Thoracic aorta (tissue), 2 donors: Measurements from ENCODE around the gene EFL1. TPM values are rescaled to one million over a fixed set of nuclear protein-coding genes. Genes with fewer than 3 reads are reported as not detected.
A peak's percentile ranks its signal among the peaks of the same experiment; 100 is the strongest.

Source experiments
- ATAC-seq: fragments of 150-250 bp; one replicate; pipeline ENCODE4 v1.8.0; 2017; ENCODE audit warnings: low read depth; ENCODE audit not compliant: insufficient number of reproducible peaks, low FRiP score
- DNase-seq: peaks from one replicate; pipeline ENCODE4 v3.0.0-alpha.2; 2020; ENCODE audit warnings: low spot score
- H3K27ac ChIP-seq, 2 donors: fragments of 200-600 bp; sonication (generic); 1 replicate in 1 of 2; 2 replicates in 1 of 2; pipeline ENCODE4 v1.5.1; 2016; ENCODE audit warnings: mild to moderate bottlenecking in 2 of 2, moderate library complexity in 2 of 2
- H3K27me3 ChIP-seq: fragments of 200-600 bp; sonication (generic); replicated peaks from 2 replicates; pipeline ENCODE4 v1.6.0; 2016; ENCODE audit warnings: mild to moderate bottlenecking; ENCODE audit not compliant: insufficient read depth
- H3K36me3 ChIP-seq: fragments of 200-600 bp; sonication (generic); one replicate; pipeline ENCODE4 v1.5.1; 2016
- H3K4me1 ChIP-seq, 2 donors: fragments of 200-600 bp; sonication (generic); 1 replicate in 1 of 2; 2 replicates in 1 of 2; pipeline versions ENCODE4 v1.5.1 to v1.6.0; 2016; ENCODE audit warnings: low read depth in 2 of 2, mild to moderate bottlenecking in 1 of 2; ENCODE audit not compliant: control insufficient read depth in 1 of 2
- H3K4me3 ChIP-seq: fragments of 200-600 bp; sonication (generic); 2 replicates; pipeline ENCODE4 v1.5.1; 2016; ENCODE audit warnings: mild to moderate bottlenecking
- H3K9me3 ChIP-seq: fragments of 200-600 bp; sonication (generic); 2 replicates; pipeline ENCODE4 v1.5.1; 2016
- total RNA-seq, 2 donors: library from RNA; depleted of rRNA; stranded (reverse); fragments of >200 nt; gene quantifications; one replicate each; pipeline versions ENCODE4 v1.1.0 to v1.2.3, GENCODE V29; 2016
- TF ChIP-seq, protein P1 (sequence below): fragments of 200-600 bp; sonication (generic); IDR thresholded peaks from one replicate; pipeline ENCODE4 v1.5.1; 2019; ENCODE audit warnings: antibody characterized with exemption

Gene EFL1
- total RNA-seq, 2 donors from 2014 or later: 9.2 to 20.2 TPM

DNA sequence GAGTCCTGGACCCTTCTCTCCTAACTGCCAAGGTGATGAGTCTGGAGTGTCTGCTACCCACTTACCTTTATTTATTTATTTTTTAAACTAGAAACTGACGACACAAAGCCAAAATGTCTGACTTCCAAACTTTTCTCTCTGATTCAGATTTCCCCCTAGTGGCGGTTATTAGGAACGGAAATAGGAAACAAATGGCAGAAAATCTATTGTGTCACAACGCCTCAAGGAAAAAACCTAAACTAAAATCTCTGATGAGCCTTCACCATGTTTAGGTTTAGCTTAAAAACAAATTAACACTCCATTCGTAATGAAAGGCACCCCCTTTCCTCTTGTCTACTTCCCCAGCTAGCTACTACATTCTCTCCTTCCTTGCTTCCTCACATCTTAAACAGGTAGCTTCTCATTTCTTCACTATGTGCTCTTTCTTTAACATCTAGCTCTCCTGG, 122.7 kb downstream of the EFL1 start:
- Histone ChIP-seq H3K27me3 (no peaks in the 10 kb centered on the region), H3K27ac (no peak overlapping the region)

GRCh38 chr15:82138306-82138705, 124.2 kb downstream of the EFL1 start:
- H3K9me3 ChIP-seq: no peaks in the 10 kb centered on the region
- no peaks in the 10 kb centered on the region for H3K4me1 ChIP-seq
- H3K27me3 ChIP-seq: no peaks in the 10 kb centered on the region
- no peak for ATAC-seq
- no peak for DNase-seq
- no peak overlapping the region for H3K27ac ChIP-seq
- TF ChIP-seq, protein P1, sequence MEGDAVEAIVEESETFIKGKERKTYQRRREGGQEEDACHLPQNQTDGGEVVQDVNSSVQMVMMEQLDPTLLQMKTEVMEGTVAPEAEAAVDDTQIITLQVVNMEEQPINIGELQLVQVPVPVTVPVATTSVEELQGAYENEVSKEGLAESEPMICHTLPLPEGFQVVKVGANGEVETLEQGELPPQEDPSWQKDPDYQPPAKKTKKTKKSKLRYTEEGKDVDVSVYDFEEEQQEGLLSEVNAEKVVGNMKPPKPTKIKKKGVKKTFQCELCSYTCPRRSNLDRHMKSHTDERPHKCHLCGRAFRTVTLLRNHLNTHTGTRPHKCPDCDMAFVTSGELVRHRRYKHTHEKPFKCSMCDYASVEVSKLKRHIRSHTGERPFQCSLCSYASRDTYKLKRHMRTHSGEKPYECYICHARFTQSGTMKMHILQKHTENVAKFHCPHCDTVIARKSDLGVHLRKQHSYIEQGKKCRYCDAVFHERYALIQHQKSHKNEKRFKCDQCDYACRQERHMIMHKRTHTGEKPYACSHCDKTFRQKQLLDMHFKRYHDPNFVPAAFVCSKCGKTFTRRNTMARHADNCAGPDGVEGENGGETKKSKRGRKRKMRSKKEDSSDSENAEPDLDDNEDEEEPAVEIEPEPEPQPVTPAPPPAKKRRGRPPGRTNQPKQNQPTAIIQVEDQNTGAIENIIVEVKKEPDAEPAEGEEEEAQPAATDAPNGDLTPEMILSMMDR: no peak
- no peak overlapping the region for H3K4me3 ChIP-seq
- peaks cover 13% of the 10 kb centered on the region for H3K36me3 ChIP-seq

More for the DNA sequence above, 122.7 kb downstream of the EFL1 start:
- H3K9me3 ChIP-seq: no peaks in the 10 kb centered on the region
- no peaks in the 10 kb centered on the region for H3K4me1 ChIP-seq
- TF ChIP-seq, protein P1: peak; percentile 78
- DNase-seq (no peak), ATAC-seq (no peak)
- peaks cover 7% of the 10 kb centered on the region for H3K36me3 ChIP-seq
- peak overlapping the region; percentile 7 for H3K4me3 ChIP-seq

GRCh38 chr15:82137261-82137660, 125.3 kb downstream of the EFL1 start:
- TF ChIP-seq, protein P1: no peak
- H3K9me3 ChIP-seq: no peaks in the 10 kb centered on the region
- H3K27ac ChIP-seq: no peak overlapping the region
- no peak for DNase-seq
- no peaks in the 10 kb centered on the region for H3K27me3 ChIP-seq
- ATAC-seq: no peak
- H3K4me1 ChIP-seq: no peaks in the 10 kb centered on the region
- peaks cover 13% of the 10 kb centered on the region for H3K36me3 ChIP-seq
- H3K4me3 ChIP-seq: no peak overlapping the region

- H3K9me3 ChIP-seq: no peaks in the 10 kb centered on the region
- H3K4me3 ChIP-seq: no peak overlapping the region
- DNase-seq: no peak
- no peaks in the 10 kb centered on the region for H3K4me1 ChIP-seq
- peaks cover 13% of the 10 kb centered on the region for H3K36me3 ChIP-seq
- ATAC-seq: no peak
- no peak overlapping the region for H3K27ac ChIP-seq
- TF ChIP-seq, protein P1: no peak
- no peaks in the 10 kb centered on the region for H3K27me3 ChIP-seq
These were observed 126.4 kb downstream of the EFL1 start for GRCh38 chr15:82136120-82136519.

DNA sequence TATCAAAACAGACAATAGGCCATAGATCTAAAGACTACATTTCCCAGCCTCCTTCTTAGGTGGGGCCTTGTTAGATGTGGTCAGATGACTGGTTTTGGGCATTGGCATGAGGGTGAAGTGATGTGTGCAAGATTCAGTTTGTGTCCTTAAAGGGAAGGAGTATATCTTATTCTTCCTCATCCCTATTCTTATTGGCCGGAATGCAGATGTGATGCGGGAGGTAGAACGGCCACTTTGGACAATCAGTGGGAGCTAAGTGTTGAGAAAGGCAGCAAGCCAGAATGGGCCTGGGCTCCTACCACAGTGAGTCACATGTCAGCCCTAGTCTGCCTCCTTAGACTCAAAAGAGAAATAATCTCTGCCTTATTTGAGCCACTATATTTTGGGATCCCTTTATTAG, 126.9 kb downstream of the EFL1 start:
- TF ChIP-seq, protein P1: no peak
- Histone ChIP-seq H3K9me3 (no peaks in the 10 kb centered on the region), H3K36me3 (peaks cover 13% of the 10 kb centered on the region), H3K27ac (no peak overlapping the region), H3K27me3 (no peaks in the 10 kb centered on the region), H3K4me3 (no peak overlapping the region), H3K4me1 (no peaks in the 10 kb centered on the region)
- DNase-seq (no peak), ATAC-seq (no peak)
